B cell (primary cell): ENCODE data around the gene DEFB110.

Source experiments
- CTCF ChIP-seq: fragments of 200-600 bp; IDR thresholded peaks from one replicate; pipeline ENCODE4 v1.8.0; 2022; ENCODE audit warnings: antibody characterized with exemption, mild to moderate bottlenecking
- EZH2 ChIP-seq: IDR thresholded peaks from 2 replicates; pipeline ENCODE4 v1.6.1; 2012; ENCODE audit warnings: borderline replicate concordance, low read depth, mild to moderate bottlenecking, moderate library complexity, low read length; ENCODE audit not compliant: insufficient read depth, poor library complexity, severe bottlenecking

- TF ChIP-seq CTCF, result no peak
- TF ChIP-seq EZH2, result no peak
Observed at GRCh38 chr6:50030777-50031562, 9.2 kb upstream of the DEFB110 start.
